Fibroblast of skin of right biceps (primary cell): ENCODE measurements around the gene FREM3.
"Not testable (repeated sequence)": the region's sequence is repeated elsewhere in the genome, so short reads cannot be mapped to it uniquely, and the experiment has no call there.

Source experiments
- DNase-seq: peaks from one replicate; pipeline ENCODE4 v3.0.0-alpha.2; 2013

The FREM3 gene

DNA sequence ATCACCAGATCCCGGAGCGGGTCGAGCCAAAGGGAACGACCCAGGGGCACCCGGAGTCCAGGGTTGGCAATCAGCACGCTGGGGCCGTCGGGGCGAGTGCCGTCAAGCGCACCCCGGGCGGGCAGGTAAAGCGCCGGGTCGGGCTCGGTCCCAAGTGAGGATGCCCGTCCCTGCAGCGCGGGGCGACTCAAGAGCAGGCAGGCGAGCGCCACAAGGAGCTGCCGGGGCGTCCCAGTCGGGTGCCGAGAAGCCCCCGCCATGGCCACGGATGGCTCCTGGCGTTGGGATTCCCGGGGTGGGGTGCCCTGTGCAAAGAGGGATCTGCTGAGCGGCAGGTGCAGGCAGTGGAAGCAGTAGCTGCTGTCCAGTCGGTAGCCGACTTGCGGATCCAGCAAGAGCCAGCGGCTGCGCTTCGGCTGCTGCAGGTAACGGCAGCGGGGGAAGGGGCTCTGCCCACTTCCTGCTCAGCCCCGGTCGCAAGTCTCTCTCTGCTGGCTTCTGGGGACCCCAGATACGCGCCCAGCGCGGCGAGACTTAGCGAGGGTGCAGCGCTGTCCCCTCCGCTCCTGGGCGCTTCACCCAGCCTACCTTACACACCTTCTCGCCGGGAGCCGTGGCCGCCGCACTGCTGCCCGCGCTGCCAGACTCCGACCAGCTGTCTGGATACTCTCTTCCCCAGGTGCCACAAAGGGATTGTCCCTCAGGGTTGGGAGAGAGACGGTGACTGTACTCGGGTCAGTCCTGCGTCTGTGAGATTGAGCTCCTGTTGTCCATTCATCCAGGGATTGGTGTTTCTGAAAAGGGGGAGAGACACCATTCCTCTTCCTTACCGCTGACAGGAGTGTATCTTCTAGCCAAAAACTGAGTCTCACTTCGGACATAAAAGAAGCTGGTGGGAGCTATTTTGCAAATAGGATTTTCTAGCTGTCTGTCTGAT lies at the start of gene FREM3:
Gene FREM3, minus strand, starts transcription at position 260 of the 937 bp plus-strand sequence. Its CDS starts 0 bp downstream, at position 260.
- no peak for DNase-seq

DNA sequence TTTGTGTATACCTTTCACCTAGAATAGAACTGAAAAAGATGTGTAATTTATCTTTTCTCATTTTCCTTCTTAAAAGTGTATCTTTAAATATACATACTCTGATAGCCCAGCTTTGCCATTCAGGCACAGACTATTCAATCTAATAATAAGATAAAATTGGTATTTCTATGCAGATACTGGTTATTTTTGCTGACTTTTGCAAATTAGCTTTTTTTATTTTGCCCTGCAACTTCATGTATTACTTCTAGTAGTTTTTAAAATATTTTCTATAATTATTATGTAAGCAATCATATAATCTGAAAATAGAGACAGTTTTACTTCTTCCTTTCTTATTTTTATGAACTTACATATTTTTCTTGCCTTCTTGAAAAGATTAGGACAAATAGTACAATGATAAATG lies 45.4 kb upstream of the FREM3 start:
- no peak for DNase-seq

GRCh38 chr4:143743591-143743990 lies 43.1 kb upstream of the FREM3 start:
- DNase-seq = no peak

- DNase-seq = no peak
Measured at GRCh38 chr4:143742834-143743233, 42.4 kb upstream of the FREM3 start.

GRCh38 chr4:143736861-143737260 lies 36.4 kb upstream of the FREM3 start:
- no peak for DNase-seq

GRCh38 chr4:143736061-143736460 lies 35.6 kb upstream of the FREM3 start:
- not testable (repeated sequence) for DNase-seq

- DNase-seq = peak; percentile 58
Measured at GRCh38 chr4:143728166-143728565, 27.7 kb upstream of the FREM3 start.

DNA sequence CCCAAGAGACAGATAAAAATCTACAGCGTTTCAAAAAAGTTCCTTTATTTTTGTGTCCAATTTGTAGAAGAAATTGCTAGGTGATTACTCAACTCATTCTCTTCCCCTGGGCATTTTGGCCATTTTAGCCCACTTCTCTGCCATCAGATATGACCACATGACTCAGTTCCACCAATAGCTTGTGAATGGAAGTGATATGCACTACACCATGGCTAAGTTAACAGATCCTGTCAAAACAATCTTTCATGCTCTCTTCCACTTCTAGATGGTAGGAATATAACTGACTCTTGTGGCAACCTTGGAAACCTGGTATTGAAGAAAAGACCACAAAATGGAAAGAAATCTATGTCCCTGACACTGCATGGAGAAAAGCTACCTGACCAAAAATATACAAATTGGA lies 26.2 kb upstream of the FREM3 start:
- DNase-seq = no peak

- no peak for DNase-seq
Measured at GRCh38 chr4:143721317-143721716, 20.8 kb upstream of the FREM3 start.

- DNase-seq = not testable (repeated sequence)
Measured at GRCh38 chr4:143718748-143719147, 18.3 kb upstream of the FREM3 start.

DNA sequence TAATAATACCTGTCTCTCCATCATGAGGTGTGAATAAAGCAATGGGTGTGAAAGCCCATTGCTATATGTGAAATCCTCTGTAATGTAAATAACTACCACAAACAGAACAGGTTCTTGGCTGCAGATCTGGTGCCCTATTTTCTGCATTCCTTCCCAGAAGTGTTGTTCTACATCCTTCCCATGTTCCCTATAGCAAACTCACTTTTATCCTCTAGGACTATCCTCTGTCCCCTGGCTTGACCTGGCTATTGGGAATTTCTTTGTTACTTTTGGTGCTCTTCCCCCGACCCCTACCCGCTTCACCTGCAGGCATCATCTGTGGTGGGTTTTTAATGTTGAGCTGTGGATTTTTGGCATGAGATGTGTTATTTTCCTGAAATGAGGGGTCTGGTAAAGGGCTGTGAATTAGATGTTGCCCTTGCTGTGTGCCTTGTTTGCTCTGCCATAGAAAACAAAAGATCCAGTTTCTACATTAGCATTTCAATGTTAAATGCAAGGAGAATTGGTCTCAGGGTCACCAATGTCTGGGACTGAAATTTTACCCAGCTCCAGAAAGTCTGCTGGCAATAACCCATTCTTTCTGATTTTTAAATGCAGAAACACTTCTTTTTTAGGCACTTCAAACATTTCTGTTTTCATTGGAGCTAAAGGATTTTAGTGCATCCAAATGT lies 13.6 kb upstream of the FREM3 start:
- no peak for DNase-seq

GRCh38 chr4:143713553-143713952 lies 13.1 kb upstream of the FREM3 start:
- DNase-seq = no peak

DNA sequence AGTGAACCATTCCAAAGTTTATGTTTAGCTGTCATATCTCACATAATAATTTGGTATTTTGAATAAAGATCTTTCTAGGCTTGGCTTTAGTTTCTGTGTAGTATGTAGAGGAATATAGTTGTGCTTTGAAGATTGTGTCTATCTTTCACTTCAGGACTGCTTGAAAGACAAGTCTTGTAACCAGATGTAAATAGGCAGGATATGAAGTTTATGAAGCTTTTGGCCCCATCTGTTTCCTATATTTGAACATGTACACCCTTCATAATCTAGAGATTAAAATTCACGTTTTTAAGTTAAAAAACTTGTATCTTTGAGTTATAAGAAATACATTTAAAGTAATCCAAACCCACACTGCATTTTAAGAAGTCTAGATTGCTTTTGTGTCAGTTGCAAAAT lies 11.7 kb upstream of the FREM3 start:
- DNase-seq = no peak

GRCh38 chr4:143711543-143712154 lies 11.2 kb upstream of the FREM3 start:
- no peak for DNase-seq

DNA sequence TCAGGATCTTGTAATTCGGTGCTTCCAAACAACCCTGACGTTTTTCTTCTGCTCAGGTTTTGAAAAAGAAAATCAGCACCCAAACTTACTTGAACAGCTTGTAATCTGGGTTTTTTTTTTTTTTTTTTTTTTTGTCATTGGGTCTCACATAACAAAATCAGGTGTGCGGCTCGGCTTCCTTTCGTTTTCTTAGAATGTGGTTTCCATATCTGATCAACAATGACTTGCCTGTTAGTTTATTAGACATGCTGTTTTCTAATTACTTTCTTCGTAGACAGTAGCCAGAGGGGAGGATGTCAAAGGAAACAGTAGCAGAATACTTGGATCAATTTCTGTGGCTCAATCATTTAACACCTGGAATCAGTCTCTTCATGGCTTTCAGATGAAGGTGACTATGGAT lies 890 bp upstream of the FREM3 start:
- no peak for DNase-seq

DNA sequence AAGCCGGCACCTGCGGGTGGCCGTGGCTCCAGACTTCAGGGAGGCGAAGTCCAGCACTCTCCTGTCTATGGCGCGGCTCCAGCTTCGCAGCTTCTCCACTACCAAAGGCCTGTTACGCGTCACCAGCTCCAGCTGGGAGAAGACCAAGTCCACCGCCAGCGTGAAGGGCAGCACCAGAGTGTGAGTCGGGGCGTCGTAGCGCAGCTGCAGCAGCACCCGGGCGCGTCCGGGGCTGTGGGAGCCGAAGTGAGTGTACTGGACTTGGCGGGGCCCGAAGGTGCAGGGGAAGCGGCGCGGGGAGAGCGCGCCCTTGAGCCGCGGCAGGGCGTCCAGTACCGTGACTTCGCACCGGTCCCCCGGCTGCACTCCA lies 444 bp downstream of the FREM3 start:
- DNase-seq = peak; percentile 3

DNA sequence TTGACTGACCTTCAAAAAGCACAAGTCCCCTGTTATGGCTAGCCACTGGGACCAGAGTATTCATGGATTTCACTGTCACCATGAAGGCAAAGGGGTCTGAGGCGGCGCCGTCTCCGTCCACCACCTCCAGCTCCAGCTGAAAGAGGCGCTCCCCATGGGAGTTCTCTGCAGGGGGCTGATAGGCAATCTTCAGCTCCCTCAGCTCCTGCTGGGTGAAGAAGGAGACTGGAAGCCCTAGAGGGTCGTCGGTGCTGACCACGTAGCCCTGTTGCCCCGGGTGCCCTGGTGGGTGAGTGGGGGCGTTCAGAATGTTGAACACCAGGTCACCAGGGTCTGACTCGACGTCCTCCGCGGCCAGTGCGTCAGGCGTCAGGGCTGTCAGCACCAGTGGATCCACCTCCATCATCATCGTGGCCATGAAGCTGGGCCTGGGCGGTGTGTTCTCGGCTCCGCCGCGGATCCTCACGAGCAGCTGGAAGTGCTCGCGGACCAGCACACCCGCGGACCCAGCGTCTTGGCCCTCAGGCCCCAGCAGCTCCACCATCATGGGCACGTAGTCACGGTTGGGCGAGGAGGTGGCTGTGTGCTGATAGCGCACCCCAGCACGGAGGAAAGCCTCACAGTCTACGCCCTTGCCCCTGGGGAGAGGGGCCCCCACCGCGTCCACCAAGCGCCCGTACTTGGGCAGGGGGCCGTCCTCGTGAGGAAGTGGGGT lies 987 bp downstream of the FREM3 start:
- DNase-seq = no peak

- no peak for DNase-seq
Measured at GRCh38 chr4:143693856-143694255, 6.6 kb downstream of the FREM3 start.

GRCh38 chr4:143692241-143692640 lies 8.2 kb downstream of the FREM3 start:
- DNase-seq = no peak

GRCh38 chr4:143679434-143679833 lies 21.0 kb downstream of the FREM3 start:
- DNase-seq = no peak

GRCh38 chr4:143673629-143674028 lies 26.8 kb downstream of the FREM3 start:
- not testable (repeated sequence) for DNase-seq

DNA sequence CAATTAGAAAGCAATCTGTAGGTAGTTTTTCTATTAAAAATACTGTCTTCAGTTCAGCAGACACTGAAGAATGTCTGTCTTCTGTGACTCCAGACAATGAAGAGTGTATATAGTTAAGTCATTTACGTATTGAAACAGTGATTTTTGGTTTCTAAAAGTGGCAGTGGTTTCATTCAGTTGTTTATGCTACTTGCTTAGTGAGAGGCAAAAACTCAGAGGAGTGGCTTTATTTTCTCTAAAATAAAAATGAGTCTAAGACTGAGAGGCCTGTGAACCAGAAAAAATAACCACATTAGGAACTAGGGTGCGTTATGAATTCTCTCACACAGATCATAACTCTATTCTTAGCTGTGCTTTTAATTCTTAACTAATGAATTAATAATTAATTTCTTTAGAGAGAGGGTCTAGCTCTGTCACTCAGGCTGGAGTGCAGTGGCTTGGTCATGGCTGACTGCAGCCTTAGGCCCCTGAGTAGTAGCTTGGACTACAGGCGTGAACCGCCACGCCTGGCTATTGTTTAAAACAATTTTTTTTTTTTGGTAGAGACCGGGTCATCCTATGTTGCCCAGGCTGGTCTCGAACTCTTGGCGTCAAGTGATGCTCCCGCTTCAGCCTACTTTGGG lies 31.4 kb downstream of the FREM3 start:
- DNase-seq = no peak

DNA sequence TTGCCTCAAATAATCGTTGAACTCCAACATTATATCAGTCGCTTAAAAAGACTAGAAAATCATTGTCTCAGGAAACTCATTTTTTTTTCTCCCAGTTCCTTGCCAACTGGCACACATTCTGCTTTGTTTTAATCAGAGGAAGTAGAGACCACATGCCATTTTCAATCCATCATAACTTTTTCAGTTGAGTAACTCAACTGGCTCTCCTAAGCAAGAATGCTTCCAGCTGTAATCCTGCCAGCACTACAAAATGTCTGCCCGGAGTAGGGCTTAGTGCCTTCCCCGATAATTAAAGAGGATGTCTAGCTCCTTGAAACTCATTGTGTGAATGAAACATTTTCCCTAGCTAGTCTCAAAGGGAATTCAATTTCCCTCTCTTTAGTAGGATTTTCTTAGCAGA lies 33.0 kb downstream of the FREM3 start:
- DNase-seq = peak; percentile 52
